Measurements from ENCODE around the gene PRDM16.

PRDM16 gene

GRCh38 chr1:3170561-3171453 lies 101.8 kb downstream of the PRDM16 start:
- DNase-seq = no peak

GRCh38 chr1:3171761-3172160 lies 102.8 kb downstream of the PRDM16 start:
- DNase-seq = no peak

GRCh38 chr1:3172431-3173380 lies 103.7 kb downstream of the PRDM16 start:
- DNase-seq = no peak

- DNase-seq = no peak
Measured at GRCh38 chr1:3173381-3173980, 104.5 kb downstream of the PRDM16 start.

- no peak for DNase-seq
Measured at GRCh38 chr1:3174487-3175247, 105.7 kb downstream of the PRDM16 start.

GRCh38 chr1:3175486-3175885 lies 106.5 kb downstream of the PRDM16 start:
- DNase-seq = no peak

- no peak for DNase-seq
Measured at GRCh38 chr1:3176028-3176427, 107.0 kb downstream of the PRDM16 start.

- DNase-seq = no peak
Measured at GRCh38 chr1:3176820-3177219, 107.8 kb downstream of the PRDM16 start.

- no peak for DNase-seq
Measured at GRCh38 chr1:3178279-3178678, 109.3 kb downstream of the PRDM16 start.

GRCh38 chr1:3179471-3179870 lies 110.5 kb downstream of the PRDM16 start:
- no peak for DNase-seq

GRCh38 chr1:3180915-3181314 lies 111.9 kb downstream of the PRDM16 start:
- DNase-seq = no peak

GRCh38 chr1:3181956-3182355 lies 113.0 kb downstream of the PRDM16 start:
- no peak for DNase-seq

GRCh38 chr1:3183411-3183810 lies 114.4 kb downstream of the PRDM16 start:
- no peak for DNase-seq

GRCh38 chr1:3183813-3184212 lies 114.8 kb downstream of the PRDM16 start:
- no peak for DNase-seq

GRCh38 chr1:3184666-3185065 lies 115.7 kb downstream of the PRDM16 start:
- no peak for DNase-seq

- no peak for DNase-seq
Measured at GRCh38 chr1:3185896-3186525, 117.0 kb downstream of the PRDM16 start.

- DNase-seq = no peak
Measured at GRCh38 chr1:3186526-3186921, 117.5 kb downstream of the PRDM16 start.

GRCh38 chr1:3187415-3188149 lies 118.6 kb downstream of the PRDM16 start:
- no peak for DNase-seq

GRCh38 chr1:3188150-3188971 lies 119.4 kb downstream of the PRDM16 start:
- no peak for DNase-seq
